GM10847 (cell line): Measurements from ENCODE around the gene LENG9.

Source experiments
- POLR2A ChIP-seq: IDR thresholded peaks from 2 replicates; pipeline ENCODE4 v1.6.1; 2011; ENCODE audit not compliant: insufficient read length; ENCODE audit errors: extremely low read depth

The LENG9 gene

GRCh38 chr19:54431255-54431838, 32.2 kb downstream of the LENG9 start:
- no peak for TF ChIP-seq POLR2A

GRCh38 chr19:54430306-54431254, 33.0 kb downstream of the LENG9 start:
- TF ChIP-seq POLR2A, result no peak

- no peak for TF ChIP-seq POLR2A
These were observed 33.9 kb downstream of the LENG9 start for GRCh38 chr19:54429545-54430227.

- no peak for TF ChIP-seq POLR2A
These were observed 34.4 kb downstream of the LENG9 start for GRCh38 chr19:54429176-54429495.

- no peak for TF ChIP-seq POLR2A
These were observed 35.0 kb downstream of the LENG9 start for GRCh38 chr19:54428323-54429175.

- no peak for TF ChIP-seq POLR2A
These were observed 36.0 kb downstream of the LENG9 start for GRCh38 chr19:54427586-54427985.

GRCh38 chr19:54426291-54426931, 37.2 kb downstream of the LENG9 start:
- no peak for TF ChIP-seq POLR2A

GRCh38 chr19:54425382-54425723, 38.2 kb downstream of the LENG9 start:
- no peak for TF ChIP-seq POLR2A

GRCh38 chr19:54424660-54425381, 38.8 kb downstream of the LENG9 start:
- TF ChIP-seq POLR2A, result no peak

GRCh38 chr19:54424201-54424600, 39.4 kb downstream of the LENG9 start:
- no peak for TF ChIP-seq POLR2A

GRCh38 chr19:54422136-54422535, 41.4 kb downstream of the LENG9 start:
- no peak for TF ChIP-seq POLR2A

- TF ChIP-seq POLR2A, result no peak
These were observed 42.1 kb downstream of the LENG9 start for GRCh38 chr19:54421521-54421920.

- TF ChIP-seq POLR2A, result no peak
These were observed 42.4 kb downstream of the LENG9 start for GRCh38 chr19:54421169-54421516.
